ENCODE results near the gene C10orf62.

DNA sequence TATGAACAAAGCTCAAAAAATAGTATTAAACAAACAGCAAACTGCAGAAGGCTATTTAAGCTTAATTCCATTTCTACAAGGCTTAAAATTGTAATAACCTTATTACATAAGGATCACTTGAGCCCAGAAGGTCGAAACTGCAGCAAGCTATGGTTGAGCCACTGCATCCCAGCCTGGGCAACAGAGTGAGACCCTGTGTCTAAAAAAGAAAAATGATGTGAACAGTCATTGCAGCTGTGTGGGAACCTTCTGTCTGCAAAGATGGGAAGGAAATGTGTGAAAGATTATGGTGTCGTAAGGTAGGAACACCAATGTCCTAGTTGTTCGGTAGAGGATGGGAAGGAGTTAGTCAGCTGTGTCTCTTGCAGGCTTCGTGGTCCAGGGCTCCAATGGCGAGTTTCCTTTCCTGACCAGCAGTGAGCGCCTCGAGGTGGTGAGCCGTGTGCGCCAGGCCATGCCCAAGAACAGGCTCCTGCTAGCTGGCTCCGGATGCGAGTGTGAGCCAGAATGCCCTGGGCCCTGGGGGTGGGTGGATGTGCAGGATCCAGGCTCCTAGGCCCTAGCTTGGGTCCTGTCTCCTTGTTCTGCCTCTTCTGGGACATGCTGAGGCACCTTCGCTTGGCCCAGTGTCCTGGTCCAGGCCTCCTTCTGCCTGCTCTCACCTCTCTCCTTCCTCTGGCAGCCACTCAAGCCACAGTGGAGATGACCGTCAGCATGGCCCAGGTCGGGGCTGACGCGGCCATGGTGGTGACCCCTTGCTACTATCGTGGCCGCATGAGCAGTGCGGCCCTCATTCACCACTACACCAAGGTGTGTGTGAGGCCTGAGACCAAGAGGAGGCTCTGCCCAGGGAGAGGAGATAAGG lies 9.1 kb downstream of the C10orf62 start:
- TF ChIP-seq, protein P1, sequence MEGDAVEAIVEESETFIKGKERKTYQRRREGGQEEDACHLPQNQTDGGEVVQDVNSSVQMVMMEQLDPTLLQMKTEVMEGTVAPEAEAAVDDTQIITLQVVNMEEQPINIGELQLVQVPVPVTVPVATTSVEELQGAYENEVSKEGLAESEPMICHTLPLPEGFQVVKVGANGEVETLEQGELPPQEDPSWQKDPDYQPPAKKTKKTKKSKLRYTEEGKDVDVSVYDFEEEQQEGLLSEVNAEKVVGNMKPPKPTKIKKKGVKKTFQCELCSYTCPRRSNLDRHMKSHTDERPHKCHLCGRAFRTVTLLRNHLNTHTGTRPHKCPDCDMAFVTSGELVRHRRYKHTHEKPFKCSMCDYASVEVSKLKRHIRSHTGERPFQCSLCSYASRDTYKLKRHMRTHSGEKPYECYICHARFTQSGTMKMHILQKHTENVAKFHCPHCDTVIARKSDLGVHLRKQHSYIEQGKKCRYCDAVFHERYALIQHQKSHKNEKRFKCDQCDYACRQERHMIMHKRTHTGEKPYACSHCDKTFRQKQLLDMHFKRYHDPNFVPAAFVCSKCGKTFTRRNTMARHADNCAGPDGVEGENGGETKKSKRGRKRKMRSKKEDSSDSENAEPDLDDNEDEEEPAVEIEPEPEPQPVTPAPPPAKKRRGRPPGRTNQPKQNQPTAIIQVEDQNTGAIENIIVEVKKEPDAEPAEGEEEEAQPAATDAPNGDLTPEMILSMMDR (IDR thresholded peaks at IDR 0.05) = no peak
- TF ChIP-seq POLR2A (IDR thresholded peaks at IDR 0.05) = no peak

All from lower leg skin (tissue), 3 donors.